Kasumi-1 (cell line): ENCODE results near the gene AUTS2.

ENCODE experiments used
- DNase-seq, 2 experiments: peaks; one replicate each; lab custom pipeline; 2025; lab: John Stamatoyannopoulos, UW

Gene AUTS2

GRCh38 chr7:70416986-70417655, 818.8 kb downstream of the AUTS2 start:
- no peak for DNase-seq

DNA sequence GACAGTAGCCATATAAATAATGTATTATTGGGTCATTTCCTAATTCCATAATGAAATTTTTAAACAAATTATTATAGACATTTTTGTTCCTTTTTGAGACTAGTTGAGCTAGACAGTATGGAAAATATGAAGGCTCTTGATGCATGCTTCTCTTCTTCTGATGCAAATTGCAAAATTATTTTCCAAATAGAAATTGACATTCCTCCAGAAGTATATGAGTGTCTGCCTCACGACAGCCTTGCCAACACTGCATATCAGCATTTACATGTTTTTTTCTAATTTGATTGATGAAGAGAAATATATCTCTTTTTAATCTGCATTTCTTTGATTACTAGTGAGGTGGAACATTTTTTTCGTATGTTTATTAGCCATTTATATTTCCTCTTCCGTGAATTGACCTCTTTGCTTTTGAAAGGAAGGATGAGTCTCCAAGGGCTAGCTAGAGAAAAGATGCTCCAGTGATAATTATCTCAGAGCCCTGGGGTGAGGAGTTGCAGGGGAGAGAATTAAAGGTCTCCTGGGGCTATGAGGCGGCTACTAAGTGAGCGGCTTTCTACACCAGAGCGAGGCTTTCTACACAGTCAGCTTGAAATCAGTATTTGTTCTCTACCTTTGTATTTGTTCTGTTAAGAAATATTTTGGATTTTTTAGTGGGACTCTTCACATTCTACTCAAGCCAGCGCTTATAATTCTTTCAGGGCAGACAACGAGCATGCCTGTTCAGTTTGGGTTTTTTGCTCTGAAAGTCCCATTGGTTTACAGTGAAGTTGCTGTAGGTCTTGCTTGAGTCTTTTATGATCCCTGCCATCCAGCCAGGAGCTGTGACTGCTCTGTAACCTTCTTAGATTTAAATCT, 821.5 kb downstream of the AUTS2 start:
- no peak for DNase-seq

- no peak for DNase-seq
These were observed 822.0 kb downstream of the AUTS2 start for GRCh38 chr7:70420381-70420662.

- DNase-seq = no peak
These were observed 823.0 kb downstream of the AUTS2 start for GRCh38 chr7:70421319-70421718.

DNA sequence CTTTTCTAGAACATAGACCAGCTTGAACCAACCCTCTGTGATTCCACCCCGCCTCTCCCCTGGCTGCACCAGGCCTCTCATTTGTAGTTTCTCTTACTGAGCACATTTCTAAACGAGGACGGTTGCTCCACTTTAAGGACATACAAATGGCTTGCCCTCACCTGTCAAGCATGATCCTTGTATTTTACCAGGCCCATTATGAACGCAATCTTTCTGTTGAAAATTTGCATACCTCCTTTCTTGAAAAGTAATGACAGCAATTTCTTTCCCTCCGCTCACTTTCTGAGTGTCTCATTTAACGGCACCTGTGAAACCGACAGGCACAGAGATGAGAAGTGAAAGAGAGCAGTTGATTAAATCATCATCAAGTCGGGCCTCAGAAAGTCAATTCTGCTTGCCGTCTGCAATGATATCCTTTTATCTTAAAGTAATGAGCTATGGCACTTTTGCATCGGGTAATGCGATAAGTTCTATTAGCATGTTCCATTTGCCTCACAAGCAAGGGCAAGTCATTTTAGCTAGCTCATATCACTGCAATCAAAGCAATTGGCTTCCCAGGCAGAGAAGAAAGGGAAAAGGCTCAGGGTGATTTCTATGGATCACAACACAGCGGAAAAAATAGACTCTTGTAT, 828.1 kb downstream of the AUTS2 start:
- no peak for DNase-seq

- DNase-seq = no peak
These were observed 834.3 kb downstream of the AUTS2 start for GRCh38 chr7:70432567-70433001.

DNA sequence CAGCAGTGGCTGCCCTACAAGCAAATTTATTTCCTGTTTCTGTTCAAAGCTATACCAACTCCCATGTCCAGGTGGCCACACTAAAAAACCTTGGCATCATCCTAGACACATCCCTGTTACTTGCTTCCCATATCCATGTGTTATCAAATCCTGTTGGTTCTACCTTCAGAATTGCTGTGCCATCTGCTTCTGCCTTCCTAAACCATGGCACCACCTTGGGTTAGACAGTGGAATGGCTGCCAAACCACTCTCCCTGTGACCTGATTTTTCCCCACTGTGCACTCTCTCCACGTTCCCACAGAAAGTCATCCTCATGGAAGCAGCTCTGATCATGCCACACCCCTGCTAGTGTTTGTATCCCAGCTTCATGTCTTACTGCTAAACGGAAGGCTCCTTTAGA, 836.1 kb downstream of the AUTS2 start:
- no peak for DNase-seq

- DNase-seq = no peak
These were observed 836.5 kb downstream of the AUTS2 start for GRCh38 chr7:70434821-70435220.

GRCh38 chr7:70435634-70436033, 837.4 kb downstream of the AUTS2 start:
- DNase-seq = no peak

DNA sequence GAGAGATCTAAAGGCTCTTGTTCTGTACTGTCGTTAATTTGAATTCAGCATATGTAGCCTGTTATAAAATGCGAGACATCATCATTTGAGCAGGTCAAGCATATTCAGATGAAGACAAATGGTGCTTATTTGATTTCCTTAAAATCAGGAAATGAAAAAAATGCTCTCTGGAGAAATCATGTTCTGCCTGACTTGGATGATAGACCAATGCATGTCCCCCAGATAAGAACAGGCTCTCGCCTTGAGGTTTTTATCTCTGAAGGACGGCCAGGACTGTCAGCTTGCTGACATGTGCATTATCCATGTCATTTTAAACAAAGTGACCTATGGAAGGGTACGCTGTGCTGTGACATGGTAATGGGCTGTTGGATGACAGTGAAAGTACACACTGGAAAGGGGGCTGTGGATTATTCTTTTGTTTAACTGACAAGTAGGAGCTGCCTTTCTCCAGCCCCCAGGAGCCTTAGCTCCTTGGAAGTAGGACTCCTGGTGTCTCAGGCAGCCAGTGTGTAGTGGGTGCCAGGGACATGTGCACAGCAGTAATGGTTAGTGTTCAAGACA, 838.6 kb downstream of the AUTS2 start:
- DNase-seq = no peak

- no peak for DNase-seq
These were observed 841.4 kb downstream of the AUTS2 start for GRCh38 chr7:70439651-70440050.

GRCh38 chr7:70446448-70447143, 848.3 kb downstream of the AUTS2 start:
- DNase-seq = no peak

- DNase-seq = no peak
These were observed 850.1 kb downstream of the AUTS2 start for GRCh38 chr7:70448312-70448906.

DNA sequence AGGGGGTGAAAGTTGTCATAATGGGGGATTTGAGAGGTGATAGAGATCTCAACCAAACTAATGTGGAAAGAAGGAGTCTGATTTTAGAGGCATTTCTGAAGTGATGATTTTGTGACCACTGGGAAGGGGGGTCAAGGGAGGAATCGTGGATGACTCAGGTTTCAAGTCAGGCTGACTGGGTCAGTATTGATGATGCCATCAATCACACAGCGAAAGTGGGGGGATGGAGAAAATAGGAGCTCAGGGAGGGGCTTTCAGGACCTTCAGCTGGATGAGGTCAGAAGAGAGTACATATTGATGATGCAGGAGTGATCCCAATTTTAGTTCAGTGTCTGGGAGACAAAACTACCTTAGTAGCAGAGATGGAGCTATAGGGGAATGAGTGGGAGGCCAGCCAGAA, 852.5 kb downstream of the AUTS2 start:
- no peak for DNase-seq

- no peak for DNase-seq
These were observed 857.6 kb downstream of the AUTS2 start for GRCh38 chr7:70455925-70456324.

- no peak for DNase-seq
These were observed 858.4 kb downstream of the AUTS2 start for GRCh38 chr7:70456719-70457118.

DNA sequence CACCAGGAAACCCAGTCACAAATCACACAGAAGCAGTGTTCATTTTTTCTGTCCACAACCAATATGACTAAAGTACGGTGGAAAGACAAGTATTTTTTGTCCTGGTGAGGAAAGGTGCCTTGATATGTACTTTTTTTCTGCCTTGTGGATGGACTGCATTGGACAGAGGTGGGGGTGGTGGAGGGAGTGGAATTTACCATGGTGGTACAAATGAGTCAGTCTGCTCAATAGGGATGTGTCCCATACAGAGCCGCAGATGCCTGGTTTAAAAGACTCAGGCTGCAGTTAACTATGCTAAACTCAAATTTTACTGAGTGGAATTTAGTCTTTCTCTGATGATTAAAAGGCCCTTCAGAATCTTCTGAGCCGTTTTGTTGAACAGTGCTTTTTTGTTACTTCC, 859.2 kb downstream of the AUTS2 start:
- DNase-seq = no peak

DNA sequence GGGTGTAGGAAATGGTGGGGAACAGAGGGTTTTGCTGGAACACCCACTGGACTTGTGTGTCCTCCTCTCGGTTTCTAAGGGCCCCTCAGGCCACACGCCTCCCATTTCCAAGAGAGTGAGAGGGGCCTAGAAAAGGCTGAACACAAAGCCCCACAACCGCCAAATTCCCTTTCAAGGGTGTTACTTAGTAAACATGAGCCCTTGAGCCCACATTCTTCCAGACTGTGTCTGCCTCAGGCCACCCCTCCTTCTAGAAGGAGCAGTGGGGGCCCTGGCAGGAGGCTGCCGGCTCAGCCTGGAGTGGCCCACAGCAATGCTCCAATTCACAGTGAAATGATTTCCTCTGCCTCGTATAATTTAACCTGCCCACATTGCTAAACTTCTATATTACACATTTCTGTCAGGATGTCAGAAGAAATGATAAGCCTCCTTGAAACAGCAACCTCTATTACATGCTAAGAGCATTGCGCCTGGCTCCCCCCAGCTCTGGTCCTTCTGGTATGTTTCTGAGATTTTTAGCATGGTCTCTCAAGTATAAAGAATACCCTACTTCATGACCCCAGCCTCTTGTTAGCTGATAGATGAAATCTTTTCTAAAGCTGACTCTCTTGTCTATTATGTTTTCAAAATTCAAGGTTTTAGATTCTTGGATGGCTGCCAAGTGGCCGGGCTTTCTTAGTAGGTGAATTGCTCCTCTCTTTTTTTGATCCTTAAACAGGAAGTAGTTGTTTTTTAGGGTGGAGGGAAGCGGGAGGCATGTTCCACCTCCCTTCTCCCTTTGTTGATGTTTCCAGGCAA, 859.8 kb downstream of the AUTS2 start:
- no peak for DNase-seq

GRCh38 chr7:70458745-70459144, 860.5 kb downstream of the AUTS2 start:
- DNase-seq = no peak

DNA sequence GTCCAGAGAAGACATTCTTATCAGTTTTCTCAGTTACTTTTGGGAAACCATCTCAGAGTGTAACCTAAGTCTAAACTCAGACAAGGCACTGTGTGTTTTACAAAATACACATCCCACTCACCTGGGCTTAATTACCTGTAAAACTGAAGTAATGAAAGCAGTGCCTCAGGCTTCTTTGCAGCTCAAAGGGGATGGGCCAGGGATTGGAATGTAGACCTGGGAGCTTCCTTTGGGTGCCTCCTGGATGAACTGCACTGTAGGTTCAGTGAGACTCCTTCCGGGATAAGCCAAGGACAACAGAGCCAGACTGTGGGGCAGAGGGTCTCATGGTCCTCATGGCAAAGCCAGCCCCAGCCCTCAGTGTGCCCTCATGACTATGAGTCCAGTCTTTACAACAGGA, 861.3 kb downstream of the AUTS2 start:
- DNase-seq = no peak

GRCh38 chr7:70460071-70460470, 861.8 kb downstream of the AUTS2 start:
- no peak for DNase-seq
